ENCODE data around the gene CHD5. TPM values are rescaled to one million over a fixed set of nuclear protein-coding genes. Genes with fewer than 3 reads are reported as not detected.

The CHD5 gene
- total RNA-seq, 1 experiment from 2014 or later = not detected

DNA sequence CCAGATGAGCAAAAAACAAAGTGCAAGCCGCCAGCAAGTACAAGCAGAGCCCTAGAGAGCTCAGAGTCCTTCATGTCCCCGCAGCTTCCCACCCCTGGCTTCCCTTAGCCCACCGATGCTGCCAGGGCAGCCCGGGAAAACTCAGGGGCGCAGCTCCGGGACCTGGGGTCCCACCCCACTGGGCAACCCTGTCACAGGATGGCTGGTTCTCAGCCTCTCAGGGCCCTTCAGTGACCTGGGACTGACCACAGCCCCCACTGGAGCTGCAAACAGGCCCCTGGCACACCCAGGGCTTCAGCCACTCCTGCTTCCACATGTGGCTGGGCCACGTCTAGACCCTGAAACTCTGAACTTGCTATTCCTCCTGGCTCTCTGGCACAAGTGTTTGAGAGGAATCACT, 49.5 kb downstream of the CHD5 start:
- Histone ChIP-seq H3K9me2 (replicated peaks; ENCODE audit: insufficient read depth, low read length) (no peaks in the 10 kb centered on the region), H4K20me1 (ENCODE audit: insufficient read depth, low read depth, low read length) (peaks cover 4% of the 10 kb centered on the region; the same call in 1 of the 2 replicates), H3K4me2 (ENCODE audit: low read depth, low read length, poor library complexity, severe bottlenecking) (no peak overlapping the region), H3K27ac (ENCODE audit: low read length) (no peak overlapping the region), H3K4me1 (ENCODE audit: low read length) (no peaks in the 10 kb centered on the region), H3K79me2 (ENCODE audit: low read length) (no peaks in the 10 kb centered on the region), H3K36me3 (ENCODE audit: insufficient read depth, low read length) (no peaks in the 10 kb centered on the region), H3K4me3 (ENCODE audit: low read length) (no peak overlapping the region), H3K9me3 (ENCODE audit: low read length) (no peaks in the 10 kb centered on the region), H3K27me3 (ENCODE audit: low read length) (no peaks in the 10 kb centered on the region), H3K9ac (ENCODE audit: low read length) (no peak overlapping the region), H2AFZ (ENCODE audit: low read length) (no peak overlapping the region)
- DNase-seq = no peak

DNA sequence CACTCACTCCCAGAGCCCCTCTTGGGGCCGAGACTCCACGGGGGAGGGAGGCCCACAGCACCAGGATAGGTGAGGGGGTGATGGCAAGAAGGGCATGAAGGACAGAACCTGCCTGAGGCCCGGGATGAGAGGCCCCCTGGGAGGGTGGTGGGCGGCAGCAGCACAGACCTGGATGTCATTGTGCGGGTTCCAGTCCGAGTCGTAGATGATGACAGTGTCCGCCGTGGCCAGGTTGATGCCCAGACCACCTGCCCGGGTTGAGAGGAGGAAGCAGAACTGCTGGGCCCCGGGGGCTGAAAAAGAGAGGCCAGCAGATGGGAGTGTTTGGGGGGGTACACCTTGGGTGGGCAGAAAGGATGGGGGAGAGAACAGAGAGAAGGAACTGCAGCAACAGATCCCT, 50.1 kb downstream of the CHD5 start:
- Histone ChIP-seq H3K9ac (ENCODE audit: low read length) (no peak overlapping the region), H4K20me1 (ENCODE audit: insufficient read depth, low read depth, low read length) (peaks cover 4% of the 10 kb centered on the region; the same call in 1 of the 2 replicates), H3K4me2 (ENCODE audit: low read depth, low read length, poor library complexity, severe bottlenecking) (no peak overlapping the region), H3K79me2 (ENCODE audit: low read length) (no peaks in the 10 kb centered on the region), H3K4me3 (ENCODE audit: low read length) (no peak overlapping the region), H2AFZ (ENCODE audit: low read length) (no peak overlapping the region), H3K4me1 (ENCODE audit: low read length) (no peaks in the 10 kb centered on the region), H3K27me3 (ENCODE audit: low read length) (no peaks in the 10 kb centered on the region), H3K27ac (ENCODE audit: low read length) (no peak overlapping the region), H3K9me2 (replicated peaks; ENCODE audit: insufficient read depth, low read length) (no peaks in the 10 kb centered on the region), H3K36me3 (ENCODE audit: insufficient read depth, low read length) (no peaks in the 10 kb centered on the region), H3K9me3 (ENCODE audit: low read length) (no peaks in the 10 kb centered on the region)
- no peak for DNase-seq

DNA sequence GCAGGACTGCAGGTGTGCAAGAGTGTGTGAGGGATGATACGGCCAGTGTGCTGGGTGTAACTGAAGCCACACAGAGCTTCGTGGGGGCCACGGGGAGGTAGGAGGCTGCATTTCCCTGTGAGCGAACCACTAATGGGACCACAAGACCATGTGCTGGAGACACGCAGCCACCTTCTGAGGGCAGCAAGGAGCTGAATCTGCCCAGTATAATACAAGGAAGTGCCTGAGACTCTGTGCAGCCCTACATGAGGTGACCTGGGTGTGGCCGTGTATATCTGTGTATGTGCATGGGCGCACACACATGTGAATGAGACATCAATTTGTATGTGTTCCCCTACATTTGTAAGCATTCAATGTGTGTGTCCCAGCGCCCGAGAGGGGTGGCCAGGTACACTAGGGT, 50.8 kb downstream of the CHD5 start:
- Histone ChIP-seq H3K9me2 (replicated peaks; ENCODE audit: insufficient read depth, low read length) (no peaks in the 10 kb centered on the region), H3K36me3 (ENCODE audit: insufficient read depth, low read length) (no peaks in the 10 kb centered on the region), H3K4me1 (ENCODE audit: low read length) (no peaks in the 10 kb centered on the region), H2AFZ (ENCODE audit: low read length) (no peak overlapping the region), H3K79me2 (ENCODE audit: low read length) (no peaks in the 10 kb centered on the region), H3K9ac (ENCODE audit: low read length) (no peak overlapping the region), H3K4me2 (ENCODE audit: low read depth, low read length, poor library complexity, severe bottlenecking) (no peak overlapping the region), H3K27ac (ENCODE audit: low read length) (no peak overlapping the region), H3K27me3 (ENCODE audit: low read length) (no peaks in the 10 kb centered on the region), H3K9me3 (ENCODE audit: low read length) (no peaks in the 10 kb centered on the region), H3K4me3 (ENCODE audit: low read length) (no peak overlapping the region), H4K20me1 (ENCODE audit: insufficient read depth, low read depth, low read length) (peaks cover 4% of the 10 kb centered on the region; the same call in 1 of the 2 replicates)
- DNase-seq = no peak

DNA sequence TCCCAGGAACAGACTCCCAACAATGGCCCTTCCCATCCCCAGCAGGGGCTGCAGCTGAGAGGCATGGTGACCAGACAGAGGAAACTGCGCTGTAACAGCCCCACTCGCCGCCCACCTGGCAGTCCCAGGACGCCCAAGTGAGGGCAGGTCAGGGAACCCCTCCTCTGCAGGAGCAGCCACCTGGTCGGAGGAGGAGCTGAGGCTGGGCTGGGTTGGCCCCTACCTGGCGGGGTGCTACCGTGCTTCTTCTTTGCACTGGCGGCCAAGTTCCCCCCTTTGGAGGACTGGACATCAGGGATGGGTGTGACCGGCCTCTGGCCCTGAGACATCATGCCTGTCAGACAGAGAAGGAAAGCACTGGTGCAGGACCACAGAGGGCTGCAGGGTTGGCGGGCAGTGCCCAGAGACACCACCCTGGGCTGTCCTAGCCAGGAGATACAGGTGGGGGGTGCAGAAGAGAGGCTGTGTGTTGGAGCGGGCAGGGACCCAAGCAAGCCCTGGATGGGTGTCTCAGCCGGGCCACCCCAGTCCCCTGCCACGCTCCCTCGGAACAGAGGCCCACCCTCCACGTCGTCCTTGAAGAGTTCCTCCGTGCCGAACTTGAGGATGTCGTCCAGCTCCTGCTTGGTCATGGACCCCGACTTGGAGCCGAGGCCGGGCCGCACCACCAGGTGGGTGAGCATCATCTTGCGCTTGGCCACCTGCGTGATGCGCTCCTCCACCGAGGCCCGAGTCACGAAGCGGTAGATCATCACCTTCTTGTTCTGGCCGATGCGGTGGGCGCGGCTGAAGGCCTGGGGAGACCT, 51.6 kb downstream of the CHD5 start:
- no peak overlapping the region for H2AFZ ChIP-seq (ENCODE audit: low read length)
- H3K27ac ChIP-seq (ENCODE audit: low read length) = no peak overlapping the region
- peaks cover 4% of the 10 kb centered on the region; the same call in 1 of the 2 replicates for H4K20me1 ChIP-seq (ENCODE audit: insufficient read depth, low read depth, low read length)
- no peak overlapping the region for H3K4me3 ChIP-seq (ENCODE audit: low read length)
- H3K79me2 ChIP-seq (ENCODE audit: low read length) = no peaks in the 10 kb centered on the region
- H3K4me1 ChIP-seq (ENCODE audit: low read length) = no peaks in the 10 kb centered on the region
- H3K27me3 ChIP-seq (ENCODE audit: low read length) = no peaks in the 10 kb centered on the region
- no peaks in the 10 kb centered on the region for H3K36me3 ChIP-seq (ENCODE audit: insufficient read depth, low read length)
- no peaks in the 10 kb centered on the region for H3K9me2 ChIP-seq (replicated peaks; ENCODE audit: insufficient read depth, low read length)
- H3K9ac ChIP-seq (ENCODE audit: low read length) = no peak overlapping the region
- no peaks in the 10 kb centered on the region for H3K9me3 ChIP-seq (ENCODE audit: low read length)
- DNase-seq = no peak
- H3K4me2 ChIP-seq (ENCODE audit: low read depth, low read length, poor library complexity, severe bottlenecking) = no peak overlapping the region

DNA sequence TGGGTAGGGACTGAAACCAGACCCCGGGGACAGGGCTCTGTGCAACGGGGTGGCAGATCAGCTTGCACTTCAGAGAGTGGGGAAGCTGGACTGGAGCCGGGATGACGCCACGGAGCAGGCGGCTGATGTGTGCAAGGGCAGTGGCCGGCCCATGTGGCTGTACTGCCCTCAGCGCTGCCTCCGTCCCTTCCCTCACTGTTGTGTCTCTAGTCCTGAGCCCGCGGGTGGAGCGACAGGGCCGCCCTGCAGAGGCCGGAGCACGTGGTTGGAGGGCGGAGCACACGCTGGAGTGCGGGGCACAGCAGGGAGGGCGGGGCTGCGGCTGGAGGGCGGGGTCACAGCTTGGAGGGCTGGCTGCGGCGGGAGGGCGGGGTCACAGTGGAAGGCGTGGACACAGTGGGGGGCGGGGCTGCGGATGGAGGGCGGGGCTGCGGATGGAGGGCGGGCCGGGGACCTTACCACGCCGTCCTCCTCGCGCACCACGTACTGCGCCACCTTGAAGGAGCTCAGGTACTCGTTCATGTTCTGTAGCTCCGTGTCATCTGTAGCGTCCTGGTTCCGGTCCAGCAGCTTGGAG, 52.4 kb downstream of the CHD5 start:
- Histone ChIP-seq H4K20me1 (ENCODE audit: insufficient read depth, low read depth, low read length) (peaks cover 4% of the 10 kb centered on the region; the same call in 1 of the 2 replicates), H3K27me3 (ENCODE audit: low read length) (no peaks in the 10 kb centered on the region), H3K27ac (ENCODE audit: low read length) (no peak overlapping the region), H3K9ac (ENCODE audit: low read length) (no peak overlapping the region), H3K79me2 (ENCODE audit: low read length) (no peaks in the 10 kb centered on the region), H3K4me1 (ENCODE audit: low read length) (no peaks in the 10 kb centered on the region), H2AFZ (ENCODE audit: low read length) (no peak overlapping the region), H3K9me2 (replicated peaks; ENCODE audit: insufficient read depth, low read length) (no peaks in the 10 kb centered on the region), H3K4me3 (ENCODE audit: low read length) (no peak overlapping the region), H3K36me3 (ENCODE audit: insufficient read depth, low read length) (no peaks in the 10 kb centered on the region), H3K4me2 (ENCODE audit: low read depth, low read length, poor library complexity, severe bottlenecking) (no peak overlapping the region), H3K9me3 (ENCODE audit: low read length) (no peaks in the 10 kb centered on the region)
- peak; percentile 93 for DNase-seq

DNA sequence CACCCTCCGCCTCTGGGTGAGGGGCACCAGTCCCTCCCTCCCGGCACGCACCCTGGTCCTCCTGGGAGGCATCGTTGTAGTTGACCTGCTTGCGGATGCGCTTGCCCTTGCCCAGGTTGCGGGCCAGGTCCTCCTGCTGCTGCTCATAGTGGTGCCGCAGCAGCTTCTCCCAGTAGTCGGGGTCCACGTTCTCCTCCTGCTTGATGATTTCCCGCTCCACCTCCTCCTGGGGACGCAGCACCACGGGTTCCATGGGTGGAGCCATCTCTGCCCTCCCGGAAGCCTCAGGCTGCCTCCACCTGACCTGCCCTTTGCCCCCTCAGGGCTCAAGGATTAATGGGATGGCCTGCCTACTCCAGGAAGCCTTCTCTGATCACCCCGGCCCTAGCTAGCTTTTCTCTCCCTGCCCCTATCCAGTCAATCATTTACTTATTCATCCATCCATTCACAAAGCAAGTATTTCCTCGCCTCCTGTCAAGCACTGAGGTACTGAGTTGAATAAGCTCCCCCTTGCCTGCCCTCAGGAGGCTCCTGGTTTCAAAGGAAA, 53.5 kb downstream of the CHD5 start:
- H3K4me2 ChIP-seq (ENCODE audit: low read depth, low read length, poor library complexity, severe bottlenecking) = no peak overlapping the region
- no peaks in the 10 kb centered on the region for H3K9me2 ChIP-seq (replicated peaks; ENCODE audit: insufficient read depth, low read length)
- H3K9ac ChIP-seq (ENCODE audit: low read length) = no peak overlapping the region
- DNase-seq = no peak
- H3K4me1 ChIP-seq (ENCODE audit: low read length) = no peaks in the 10 kb centered on the region
- H4K20me1 ChIP-seq (ENCODE audit: insufficient read depth, low read depth, low read length) = peaks cover 4% of the 10 kb centered on the region; the same call in 1 of the 2 replicates
- no peaks in the 10 kb centered on the region for H3K79me2 ChIP-seq (ENCODE audit: low read length)
- no peak overlapping the region for H3K4me3 ChIP-seq (ENCODE audit: low read length)
- H3K27me3 ChIP-seq (ENCODE audit: low read length) = no peaks in the 10 kb centered on the region
- no peak overlapping the region for H3K27ac ChIP-seq (ENCODE audit: low read length)
- no peak overlapping the region for H2AFZ ChIP-seq (ENCODE audit: low read length)
- H3K9me3 ChIP-seq (ENCODE audit: low read length) = no peaks in the 10 kb centered on the region
- H3K36me3 ChIP-seq (ENCODE audit: insufficient read depth, low read length) = no peaks in the 10 kb centered on the region

DNA sequence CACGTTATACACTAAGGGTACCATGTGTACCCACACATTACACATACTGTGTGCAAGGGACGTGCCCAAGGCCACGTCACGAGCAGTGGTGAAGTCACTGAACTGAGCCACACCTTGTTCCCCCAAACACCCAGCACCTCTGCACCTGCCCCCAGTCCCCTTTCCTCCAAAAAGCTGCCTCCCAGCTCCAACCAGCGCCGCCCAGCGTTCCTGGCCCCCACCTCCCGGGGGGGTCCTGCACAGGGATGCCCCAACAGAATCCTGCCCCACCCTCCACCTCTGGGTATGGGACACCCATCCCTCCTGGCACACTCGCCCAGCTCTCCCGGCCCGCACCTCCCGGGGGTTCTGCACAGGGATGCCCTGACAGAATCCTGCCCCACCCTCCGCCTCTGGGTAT, 54.1 kb downstream of the CHD5 start:
- Histone ChIP-seq H3K36me3 (ENCODE audit: insufficient read depth, low read length) (no peaks in the 10 kb centered on the region), H3K4me3 (ENCODE audit: low read length) (no peak overlapping the region), H3K79me2 (ENCODE audit: low read length) (no peaks in the 10 kb centered on the region), H2AFZ (ENCODE audit: low read length) (no peak overlapping the region), H3K4me2 (ENCODE audit: low read depth, low read length, poor library complexity, severe bottlenecking) (no peak overlapping the region), H3K9ac (ENCODE audit: low read length) (no peak overlapping the region), H3K9me3 (ENCODE audit: low read length) (no peaks in the 10 kb centered on the region), H3K9me2 (replicated peaks; ENCODE audit: insufficient read depth, low read length) (no peaks in the 10 kb centered on the region), H3K4me1 (ENCODE audit: low read length) (no peaks in the 10 kb centered on the region), H3K27ac (ENCODE audit: low read length) (no peak overlapping the region), H3K27me3 (ENCODE audit: low read length) (no peaks in the 10 kb centered on the region), H4K20me1 (ENCODE audit: insufficient read depth, low read depth, low read length) (peaks cover 4% of the 10 kb centered on the region; the same call in 1 of the 2 replicates)
- no peak for DNase-seq

DNA sequence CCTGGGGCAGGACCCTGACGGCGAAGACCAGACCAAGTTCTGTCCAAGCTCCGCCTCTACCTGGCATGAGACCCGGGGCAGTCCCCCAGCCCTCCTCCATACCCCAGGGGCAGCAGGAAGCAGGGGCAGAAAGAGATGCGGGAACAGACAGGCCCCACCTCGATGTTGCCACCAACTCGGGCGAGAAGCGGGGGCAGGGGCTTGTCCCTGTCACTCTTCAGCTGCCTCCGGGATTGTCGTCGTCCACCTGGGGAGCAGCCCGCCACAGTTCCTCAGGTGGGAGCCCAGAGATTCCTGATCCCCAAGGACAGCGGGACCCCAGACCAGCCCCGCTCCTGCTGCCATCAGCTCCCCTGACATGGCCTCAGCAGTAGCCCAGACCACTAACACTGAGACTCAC, 54.8 kb downstream of the CHD5 start:
- no peak for DNase-seq
- H3K9me2 ChIP-seq (replicated peaks; ENCODE audit: insufficient read depth, low read length) = no peaks in the 10 kb centered on the region
- H3K9ac ChIP-seq (ENCODE audit: low read length) = no peak overlapping the region
- no peaks in the 10 kb centered on the region for H3K4me1 ChIP-seq (ENCODE audit: low read length)
- H3K27me3 ChIP-seq (ENCODE audit: low read length) = no peaks in the 10 kb centered on the region
- no peaks in the 10 kb centered on the region for H3K79me2 ChIP-seq (ENCODE audit: low read length)
- H3K9me3 ChIP-seq (ENCODE audit: low read length) = no peaks in the 10 kb centered on the region
- no peak overlapping the region for H2AFZ ChIP-seq (ENCODE audit: low read length)
- H3K36me3 ChIP-seq (ENCODE audit: insufficient read depth, low read length) = no peaks in the 10 kb centered on the region
- no peak overlapping the region for H3K4me3 ChIP-seq (ENCODE audit: low read length)
- H3K27ac ChIP-seq (ENCODE audit: low read length) = no peak overlapping the region
- H4K20me1 ChIP-seq (ENCODE audit: insufficient read depth, low read depth, low read length) = peaks cover 4% of the 10 kb centered on the region; the same call in 1 of the 2 replicates
- H3K4me2 ChIP-seq (ENCODE audit: low read depth, low read length, poor library complexity, severe bottlenecking) = no peak overlapping the region

Measured in Karpas-422 (cell line).